Endothelial cell (in vitro differentiated cells): ENCODE measurements around the gene S100A16. TPM values are rescaled to one million over a fixed set of nuclear protein-coding genes. Genes with fewer than 3 reads are reported as not detected.
A peak's percentile ranks its signal among the peaks of the same experiment; 100 is the strongest.
"Not testable (repeated sequence)": the region's sequence is repeated elsewhere in the genome, so short reads cannot be mapped to it uniquely, and the experiment has no call there.

Experiments used
- DNase-seq: peaks from one replicate; pipeline ENCODE4 v3.0.0; 2021; ENCODE audit warnings: low spot score
- H3K27ac Mint-ChIP-seq: one replicate; pipeline ENCODE4 v1.8.0; 2021; ENCODE audit warnings: mixed read lengths, inconsistent platforms; ENCODE audit not compliant: unreplicated experiment
- H3K27me3 Mint-ChIP-seq: one replicate; pipeline ENCODE4 v1.8.0; 2021; ENCODE audit warnings: mild to moderate bottlenecking, moderate library complexity, mixed read lengths, inconsistent platforms; ENCODE audit not compliant: unreplicated experiment
- H3K36me3 Mint-ChIP-seq: one replicate; pipeline ENCODE4 v1.8.0; 2021; ENCODE audit warnings: mild to moderate bottlenecking, low read depth, mixed read lengths, inconsistent platforms; ENCODE audit not compliant: unreplicated experiment
- H3K4me1 Mint-ChIP-seq: one replicate; pipeline ENCODE4 v1.8.0; 2021; ENCODE audit warnings: mild to moderate bottlenecking, mixed read lengths, inconsistent platforms; ENCODE audit not compliant: unreplicated experiment
- H3K4me3 Mint-ChIP-seq: one replicate; pipeline ENCODE4 v1.8.0; 2021; ENCODE audit warnings: mild to moderate bottlenecking, mixed read lengths, inconsistent platforms; ENCODE audit not compliant: unreplicated experiment
- H3K9me3 Mint-ChIP-seq: one replicate; pipeline ENCODE4 v1.8.0; 2021; ENCODE audit warnings: mixed read lengths, inconsistent platforms; ENCODE audit not compliant: unreplicated experiment
- total RNA-seq: library from RNA; stranded (reverse); fragmentation: NEBNext Ultra II Directional; extraction: Animal tissue kit (Norgen Biotek cat#: 25700); gene quantifications from one replicate; pipeline ENCODE4 v1.2.1, GENCODE V29; 2021; ENCODE audit not compliant: unreplicated experiment
- TF ChIP-seq, protein P1 (sequence below): fragments of 200-600 bp; sonication (generic); IDR thresholded peaks from one replicate; pipeline ENCODE4 v1.5.0; 2021; ENCODE audit warnings: antibody characterized with exemption; ENCODE audit not compliant: unreplicated experiment

S100A16 gene
- total RNA-seq, 1 donor from 2014 or later: 363 TPM

DNA sequence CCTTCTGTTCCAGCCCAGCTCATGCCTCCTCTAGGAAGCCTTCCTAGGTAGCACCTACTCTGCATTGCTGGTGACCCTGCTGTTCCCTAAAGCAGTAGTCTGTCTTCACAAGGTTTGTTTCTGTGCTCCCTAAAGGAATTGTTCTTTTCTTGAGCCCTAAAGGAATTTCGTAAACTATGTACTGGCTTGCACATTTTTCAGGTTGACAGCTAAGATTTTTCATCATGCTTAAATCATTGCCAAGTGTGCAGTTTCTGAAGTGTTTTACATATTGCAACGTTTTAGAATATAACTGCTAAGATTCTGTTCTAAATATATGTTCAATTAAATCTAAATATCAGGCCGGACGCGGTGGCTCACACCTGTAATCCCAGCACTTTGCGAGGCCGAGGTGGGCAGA, 13.1 kb downstream of the S100A16 start:
- Mint-ChIP-seq H3K27me3 (peaks cover 5% of the 10 kb centered on the region), H3K4me3 (no peak overlapping the region), H3K27ac (no peak overlapping the region), H3K9me3 (no peaks in the 10 kb centered on the region), H3K36me3 (no peaks in the 10 kb centered on the region), H3K4me1 (peaks cover 8% of the 10 kb centered on the region)
- TF ChIP-seq, protein P1, sequence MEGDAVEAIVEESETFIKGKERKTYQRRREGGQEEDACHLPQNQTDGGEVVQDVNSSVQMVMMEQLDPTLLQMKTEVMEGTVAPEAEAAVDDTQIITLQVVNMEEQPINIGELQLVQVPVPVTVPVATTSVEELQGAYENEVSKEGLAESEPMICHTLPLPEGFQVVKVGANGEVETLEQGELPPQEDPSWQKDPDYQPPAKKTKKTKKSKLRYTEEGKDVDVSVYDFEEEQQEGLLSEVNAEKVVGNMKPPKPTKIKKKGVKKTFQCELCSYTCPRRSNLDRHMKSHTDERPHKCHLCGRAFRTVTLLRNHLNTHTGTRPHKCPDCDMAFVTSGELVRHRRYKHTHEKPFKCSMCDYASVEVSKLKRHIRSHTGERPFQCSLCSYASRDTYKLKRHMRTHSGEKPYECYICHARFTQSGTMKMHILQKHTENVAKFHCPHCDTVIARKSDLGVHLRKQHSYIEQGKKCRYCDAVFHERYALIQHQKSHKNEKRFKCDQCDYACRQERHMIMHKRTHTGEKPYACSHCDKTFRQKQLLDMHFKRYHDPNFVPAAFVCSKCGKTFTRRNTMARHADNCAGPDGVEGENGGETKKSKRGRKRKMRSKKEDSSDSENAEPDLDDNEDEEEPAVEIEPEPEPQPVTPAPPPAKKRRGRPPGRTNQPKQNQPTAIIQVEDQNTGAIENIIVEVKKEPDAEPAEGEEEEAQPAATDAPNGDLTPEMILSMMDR: no peak
- DNase-seq: no peak

DNA sequence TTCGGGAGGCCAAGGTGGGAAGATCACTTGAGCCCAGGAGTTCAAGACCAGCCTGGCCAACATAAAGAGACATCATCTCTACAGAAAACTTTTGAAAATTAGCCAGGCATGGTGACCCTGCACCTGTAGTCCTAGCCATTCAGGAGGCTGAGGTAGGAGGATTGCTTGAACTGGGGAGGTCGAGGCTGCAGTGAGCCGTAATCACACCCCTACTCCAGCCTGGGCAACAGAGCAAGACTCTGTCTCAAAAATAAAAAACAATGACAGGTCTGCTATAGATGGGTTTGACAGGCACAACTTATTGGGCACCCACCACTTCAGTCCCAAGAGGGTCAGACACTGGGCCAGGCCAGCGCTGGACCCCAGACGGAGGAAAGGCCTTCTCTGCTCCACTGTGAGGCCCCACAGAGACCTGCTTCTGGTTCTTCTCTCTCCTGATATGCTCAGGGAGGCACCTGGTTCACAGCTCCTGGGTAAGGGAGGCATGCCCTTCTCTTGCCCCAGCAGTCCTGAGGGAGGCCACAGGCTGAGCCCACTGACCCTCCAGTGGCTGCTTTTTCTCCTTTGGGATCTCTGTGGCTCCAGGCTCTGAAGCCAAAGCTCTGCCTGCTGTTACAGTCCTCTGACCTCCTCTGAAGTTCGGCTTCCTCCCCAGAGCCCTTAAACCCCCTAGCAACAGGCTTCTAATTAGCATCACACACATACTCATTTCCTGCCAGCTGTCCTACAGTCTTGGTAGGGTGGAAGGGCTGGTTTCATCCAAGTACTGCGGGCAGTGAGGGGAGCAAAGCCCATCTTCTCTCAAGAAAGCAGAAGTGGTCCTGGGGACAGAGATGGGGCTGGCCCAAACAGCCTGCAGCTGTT, 14.4 kb downstream of the S100A16 start:
- no peak overlapping the region for H3K4me3 Mint-ChIP-seq
- H3K27ac Mint-ChIP-seq: peak overlapping the region; percentile 89
- H3K36me3 Mint-ChIP-seq: no peaks in the 10 kb centered on the region
- H3K4me1 Mint-ChIP-seq: peaks cover 8% of the 10 kb centered on the region
- TF ChIP-seq, protein P1: no peak
- DNase-seq: peak; percentile 20
- H3K27me3 Mint-ChIP-seq: peaks cover 5% of the 10 kb centered on the region
- no peaks in the 10 kb centered on the region for H3K9me3 Mint-ChIP-seq

DNA sequence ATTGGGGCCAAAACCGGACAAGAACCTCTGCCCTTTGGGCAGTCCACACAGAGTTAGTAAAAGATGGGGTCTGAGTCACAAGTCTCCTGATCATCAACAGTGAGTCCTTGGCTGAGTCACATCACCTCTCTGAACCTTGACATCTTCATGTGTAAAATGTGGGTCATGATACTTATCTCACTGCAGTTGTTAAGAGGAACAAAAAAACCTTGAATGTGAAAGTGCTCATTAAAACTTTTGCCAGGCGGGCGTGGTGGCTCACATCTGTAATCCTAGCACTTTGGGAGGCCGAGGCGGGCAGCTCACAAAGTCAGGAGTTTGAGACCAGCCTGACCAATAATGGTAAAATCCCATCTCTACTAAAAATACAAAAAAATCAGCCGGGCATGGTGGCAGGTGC, 15.7 kb downstream of the S100A16 start:
- Mint-ChIP-seq H3K9me3 (no peaks in the 10 kb centered on the region), H3K4me1 (peaks cover 8% of the 10 kb centered on the region), H3K27me3 (peaks cover 9% of the 10 kb centered on the region), H3K4me3 (no peak overlapping the region), H3K36me3 (no peaks in the 10 kb centered on the region), H3K27ac (no peak overlapping the region)
- TF ChIP-seq, protein P1: no peak
- DNase-seq: no peak

DNA sequence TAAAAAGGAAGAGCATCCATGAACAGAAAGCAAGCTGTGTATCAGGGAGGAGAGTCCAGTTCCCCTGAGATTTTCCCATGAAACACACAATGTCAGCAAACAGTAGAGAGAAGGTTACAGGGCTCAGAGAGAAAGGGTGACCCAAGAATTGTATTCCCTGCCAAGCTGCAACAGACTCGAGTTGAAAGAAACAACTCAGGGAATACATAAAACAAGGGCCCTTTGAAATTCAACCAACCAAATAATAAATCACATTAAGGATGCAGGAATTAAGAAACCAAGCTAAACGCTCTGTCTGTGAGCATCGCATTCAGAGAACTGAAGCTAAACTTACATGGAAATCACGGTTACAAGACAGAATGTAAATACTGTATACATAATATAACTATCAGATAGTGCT, 20.2 kb downstream of the S100A16 start:
- Mint-ChIP-seq H3K27me3 (peaks cover 9% of the 10 kb centered on the region), H3K9me3 (no peaks in the 10 kb centered on the region), H3K36me3 (no peaks in the 10 kb centered on the region), H3K27ac (no peak overlapping the region), H3K4me1 (no peaks in the 10 kb centered on the region), H3K4me3 (no peak overlapping the region)
- TF ChIP-seq, protein P1: no peak
- no peak for DNase-seq

DNA sequence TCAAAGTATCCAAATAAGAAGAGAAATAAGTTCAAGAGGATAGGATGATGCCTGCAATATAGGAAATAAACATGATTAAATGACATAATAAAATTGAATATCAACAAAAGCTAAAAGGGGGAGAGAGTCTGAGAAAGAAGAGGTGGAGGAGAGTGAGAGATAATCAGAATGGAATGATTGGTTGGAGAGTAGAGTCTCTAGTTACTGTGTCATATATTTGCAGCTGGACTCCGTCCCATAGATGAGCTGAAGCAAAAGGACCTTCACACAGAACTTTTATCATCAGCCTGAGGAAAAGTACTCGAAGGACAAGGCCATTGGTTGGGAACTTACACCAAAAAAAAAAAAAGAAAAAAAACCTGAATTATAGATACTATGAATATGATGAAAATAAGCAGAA, 24.5 kb downstream of the S100A16 start:
- Mint-ChIP-seq H3K27ac (no peak overlapping the region), H3K4me3 (no peak overlapping the region), H3K27me3 (peaks cover 3% of the 10 kb centered on the region), H3K36me3 (no peaks in the 10 kb centered on the region), H3K4me1 (no peaks in the 10 kb centered on the region), H3K9me3 (no peaks in the 10 kb centered on the region)
- no peak for DNase-seq
- TF ChIP-seq, protein P1: no peak

DNA sequence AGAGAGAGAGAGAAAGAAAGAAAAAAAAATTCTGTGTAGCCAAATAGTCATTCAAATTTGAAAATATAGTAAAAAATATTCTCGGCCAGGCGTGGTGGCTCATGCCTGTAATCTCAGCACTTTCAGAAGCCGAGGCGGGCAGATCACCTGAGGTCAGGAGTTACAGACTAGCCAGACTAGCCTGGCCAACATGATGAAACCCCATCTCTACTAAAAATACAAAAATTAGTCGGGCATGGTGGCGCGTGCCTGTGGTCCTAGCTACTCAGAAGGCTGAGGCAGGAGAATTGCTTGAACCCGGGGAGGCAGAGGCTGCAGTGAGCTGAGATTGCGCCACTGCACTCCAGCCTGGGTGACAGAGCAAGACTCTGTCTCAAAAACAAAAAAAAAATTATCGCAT, 24.9 kb downstream of the S100A16 start:
- H3K4me3 Mint-ChIP-seq, H3K27me3 Mint-ChIP-seq, H3K4me1 Mint-ChIP-seq, H3K9me3 Mint-ChIP-seq, H3K27ac Mint-ChIP-seq, H3K36me3 Mint-ChIP-seq, DNase-seq: not testable (repeated sequence)
